GM12892 (cell line): ENCODE results near the gene TNFSF11.
"Not testable (repeated sequence)": the region's sequence is repeated elsewhere in the genome, so short reads cannot be mapped to it uniquely, and the experiment has no call there.

ENCODE experiments used
- DNase-seq: peaks from one replicate; pipeline ENCODE4 v3.0.0; 2011; ENCODE audit not compliant: insufficient read length
- FAIRE-seq: peaks from 2 replicates; lab custom pipeline; 2011; peaks lifted over from hg19 to GRCh38; lab: Jason Lieb, UNC
- POLR2A ChIP-seq: IDR thresholded peaks from 2 replicates; pipeline ENCODE4 v1.6.1; 2011; ENCODE audit warnings: low read depth, low read length, control low read depth
- POLR2AphosphoS5 ChIP-seq: IDR thresholded peaks from 2 replicates; pipeline ENCODE4 v1.6.1; 2011; ENCODE audit warnings: low read depth, low read length, control low read depth
- TAF1 ChIP-seq: IDR thresholded peaks from 2 replicates; pipeline ENCODE4 v1.6.1; 2011; ENCODE audit warnings: low read depth, mild to moderate bottlenecking, control low read depth, low read length, borderline replicate concordance

Gene TNFSF11

DNA sequence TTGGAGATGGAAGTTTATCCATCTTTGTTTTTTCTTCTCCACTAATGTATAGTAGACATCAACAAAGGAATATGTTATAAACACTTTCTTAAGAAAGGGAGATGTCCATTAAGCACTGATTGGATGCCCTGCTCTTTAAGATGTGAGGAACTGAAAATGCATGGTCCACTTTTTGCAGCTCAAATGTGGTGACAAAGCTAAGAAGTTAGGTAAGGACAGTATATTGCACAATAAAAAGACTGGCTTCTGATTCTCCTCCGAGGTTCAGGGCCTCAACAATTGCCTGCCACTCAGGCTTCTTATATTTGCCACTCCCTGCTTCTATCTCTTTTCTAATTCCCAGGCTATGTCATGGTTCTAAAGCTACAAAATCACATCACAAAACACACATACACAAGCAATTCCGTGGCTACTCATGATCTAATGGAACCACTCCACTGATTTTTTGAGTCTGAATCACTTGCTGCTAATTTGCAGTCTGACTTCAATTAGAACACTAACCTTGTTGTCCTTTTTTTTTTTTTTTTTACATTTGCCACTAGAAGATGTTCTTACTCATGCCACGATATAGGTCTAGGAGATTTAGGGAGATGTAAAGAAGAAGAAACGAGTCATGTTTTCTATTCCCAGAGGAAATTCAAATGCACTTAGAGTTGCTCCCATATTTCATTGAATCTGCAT is 29.6 kb upstream of the TNFSF11 start:
- TF ChIP-seq POLR2AphosphoS5: no peak
- TF ChIP-seq TAF1: no peak
- TF ChIP-seq POLR2A: no peak
- DNase-seq (no peak), FAIRE-seq (no peak)

DNA sequence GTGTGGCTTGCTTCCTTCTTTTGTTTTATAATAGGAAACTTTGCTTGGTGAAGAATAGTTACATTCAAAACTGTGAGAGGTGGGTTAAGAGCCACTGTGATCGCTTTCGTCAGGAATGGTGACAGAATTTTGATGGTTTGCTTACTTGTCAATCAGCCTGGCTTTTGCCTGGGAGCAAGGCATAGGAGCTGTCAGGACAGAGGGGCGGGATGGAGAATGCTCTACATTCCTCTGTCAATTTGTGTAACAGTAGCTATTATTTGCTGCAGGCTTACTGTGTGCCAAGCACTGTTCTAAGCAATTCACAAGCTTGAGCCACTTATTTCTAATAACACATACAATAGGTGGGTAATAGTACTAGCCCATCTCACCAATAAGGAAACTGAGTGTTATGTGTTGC is 28.1 kb upstream of the TNFSF11 start:
- no peak for FAIRE-seq
- DNase-seq: no peak
- TF ChIP-seq TAF1: no peak
- TF ChIP-seq POLR2AphosphoS5: no peak
- no peak for TF ChIP-seq POLR2A

DNA sequence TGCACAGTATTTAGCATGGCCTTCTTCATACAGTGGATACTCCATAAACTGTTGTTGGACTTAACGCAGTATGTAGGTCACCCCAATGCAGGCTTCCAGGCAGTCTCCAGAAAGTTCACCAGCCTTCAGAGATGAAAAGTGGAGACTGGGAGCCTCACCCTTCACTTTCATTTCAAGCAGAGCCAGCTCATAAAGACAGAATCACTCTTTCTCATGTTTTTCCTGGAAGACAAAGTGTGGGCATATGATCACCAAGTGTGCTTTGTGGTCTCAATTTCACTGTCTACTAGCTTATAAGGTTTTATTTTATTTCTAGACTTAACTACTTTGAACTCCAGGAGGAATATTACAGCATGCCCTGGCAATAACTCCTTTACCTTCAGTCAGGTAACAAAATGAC is 26.3 kb upstream of the TNFSF11 start:
- FAIRE-seq: peak; percentile 76
- no peak for TF ChIP-seq POLR2AphosphoS5
- no peak for TF ChIP-seq TAF1
- DNase-seq: no peak

DNA sequence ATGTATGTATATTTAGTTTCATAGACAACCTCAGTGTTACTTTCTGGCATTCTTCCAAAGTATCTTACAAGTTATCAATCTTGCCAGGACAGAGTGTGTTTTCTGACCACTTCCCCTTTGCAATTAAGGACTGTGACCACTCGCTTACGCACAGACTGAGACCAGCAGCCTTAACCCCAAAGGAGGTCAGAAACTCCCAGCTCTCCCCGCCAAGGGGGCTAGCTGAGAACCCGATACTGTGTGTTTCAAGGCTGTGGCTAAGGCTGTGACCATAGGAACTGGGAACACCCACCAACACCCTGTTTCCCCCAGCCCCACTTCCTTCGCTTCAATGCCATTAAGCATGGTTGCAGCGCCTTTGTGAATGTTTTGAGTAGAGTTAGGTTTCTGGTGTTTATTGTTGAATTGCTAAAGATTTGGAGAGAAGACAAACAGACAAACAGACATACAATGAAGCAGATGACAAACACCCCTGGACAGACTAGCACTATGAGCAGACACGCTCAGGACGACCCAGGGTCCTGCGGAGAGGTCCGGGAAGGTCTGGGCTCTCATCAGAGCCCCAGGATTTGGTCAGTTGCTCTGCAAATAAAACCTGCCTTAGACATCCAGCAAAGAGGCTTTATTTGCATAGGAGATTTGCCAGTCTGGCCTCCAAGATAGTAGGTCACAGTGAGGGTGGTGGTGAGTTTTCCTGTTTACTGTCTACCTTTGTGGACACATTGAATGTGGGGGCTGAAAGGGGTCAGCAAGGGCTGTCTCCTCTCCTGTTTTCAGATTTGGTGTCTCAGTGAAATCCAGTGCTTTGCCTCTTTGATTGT is 25.0 kb upstream of the TNFSF11 start:
- FAIRE-seq: peak; percentile 98
- DNase-seq: peak; percentile 42
- TF ChIP-seq POLR2A (no peak; the same call in 1 of the 2 replicates), TAF1 (0 out of 2 replicates have a peak, but pooled peaks have one; percentile 9), POLR2AphosphoS5 (0 out of 2 replicates have a peak, but pooled peaks have one; percentile 44)

DNA sequence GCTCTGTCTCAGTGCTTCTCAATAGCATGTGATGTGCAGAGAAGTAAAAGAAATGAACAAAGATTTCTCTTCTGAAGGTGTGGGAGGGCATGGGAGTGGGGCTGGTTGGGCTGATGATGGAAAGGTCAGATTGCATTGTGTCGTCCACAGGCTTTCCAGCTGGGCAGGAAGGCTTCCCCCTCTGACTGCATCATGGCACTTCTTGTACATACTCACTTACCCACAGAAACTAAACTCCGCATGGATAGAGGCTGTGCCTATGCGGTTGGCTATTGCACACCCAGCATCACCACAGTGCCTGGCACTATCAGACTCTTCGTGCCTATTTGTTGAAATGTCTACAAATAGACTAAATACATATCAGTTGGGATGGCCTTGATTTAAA is 24.4 kb upstream of the TNFSF11 start:
- TF ChIP-seq POLR2AphosphoS5 (no peak), POLR2A (no peak), TAF1 (no peak)
- DNase-seq (no peak), FAIRE-seq (no peak)

DNA sequence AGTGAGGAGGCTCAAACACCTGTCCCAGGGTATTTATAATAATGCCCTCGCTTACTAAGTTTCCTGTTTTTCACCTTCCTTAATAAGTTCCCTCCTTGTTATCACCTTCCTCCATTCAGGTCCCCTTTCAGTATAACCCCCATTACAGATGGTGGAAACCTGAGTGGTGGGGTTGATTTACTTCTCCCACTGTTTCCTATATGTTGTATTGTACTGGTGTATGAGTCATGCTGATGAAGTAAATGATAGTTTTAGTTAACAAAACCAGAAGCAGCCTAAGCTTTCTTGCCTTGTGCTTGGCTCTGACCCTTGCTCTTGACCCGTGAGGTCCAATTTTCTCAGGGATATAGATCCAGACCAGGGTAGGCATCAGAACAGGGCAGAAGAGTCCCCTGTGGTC is 22.3 kb upstream of the TNFSF11 start:
- DNase-seq (no peak), FAIRE-seq (no peak)
- no peak for TF ChIP-seq TAF1
- no peak for TF ChIP-seq POLR2AphosphoS5
- TF ChIP-seq POLR2A: no peak

DNA sequence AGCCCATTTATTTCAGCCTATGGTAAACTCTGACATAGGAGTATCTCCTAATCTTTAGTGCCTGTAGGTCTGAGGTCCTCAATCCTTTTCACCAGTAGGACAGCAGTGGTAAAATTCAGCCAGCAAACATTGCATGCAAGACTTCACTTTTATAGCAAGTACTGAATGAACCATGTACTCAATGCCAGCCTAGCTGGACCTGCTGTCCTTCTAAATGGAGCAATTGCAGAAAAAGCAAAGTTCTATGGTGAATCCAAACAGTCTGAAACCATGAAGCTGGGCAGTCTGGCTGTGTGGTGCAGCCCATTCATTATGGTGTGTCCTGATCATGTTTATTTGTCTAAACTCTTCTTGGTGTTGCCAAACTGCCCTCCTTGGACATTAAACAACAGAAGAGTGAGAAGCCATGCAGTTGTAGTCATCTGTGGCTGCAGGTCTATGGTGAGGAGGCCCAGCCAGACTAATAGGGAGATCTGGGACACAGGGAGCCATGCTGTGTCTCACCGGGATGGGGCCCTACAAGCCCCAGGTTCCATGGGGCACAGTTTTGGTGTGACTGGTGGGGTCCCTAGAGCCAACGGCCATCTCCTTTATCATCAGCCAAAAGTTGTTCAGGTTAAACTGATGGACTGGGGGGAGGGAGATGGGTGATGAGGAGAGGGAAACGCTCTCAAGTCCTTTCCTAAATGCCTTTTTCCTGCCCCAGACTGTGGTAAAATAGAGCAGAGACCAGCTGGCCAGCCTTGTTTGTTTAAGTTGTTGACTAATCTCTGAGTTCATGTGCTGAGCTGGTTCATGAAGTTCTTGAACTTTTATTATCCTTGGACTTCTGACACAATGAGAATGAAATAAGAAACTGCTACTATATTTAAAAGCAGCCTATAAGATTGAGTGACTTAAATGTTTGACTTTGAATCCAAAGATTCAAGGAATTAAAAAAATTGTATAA is 20.6 kb upstream of the TNFSF11 start:
- DNase-seq (no peak), FAIRE-seq (no peak)
- TF ChIP-seq TAF1 (no peak), POLR2A (no peak), POLR2AphosphoS5 (no peak)

DNA sequence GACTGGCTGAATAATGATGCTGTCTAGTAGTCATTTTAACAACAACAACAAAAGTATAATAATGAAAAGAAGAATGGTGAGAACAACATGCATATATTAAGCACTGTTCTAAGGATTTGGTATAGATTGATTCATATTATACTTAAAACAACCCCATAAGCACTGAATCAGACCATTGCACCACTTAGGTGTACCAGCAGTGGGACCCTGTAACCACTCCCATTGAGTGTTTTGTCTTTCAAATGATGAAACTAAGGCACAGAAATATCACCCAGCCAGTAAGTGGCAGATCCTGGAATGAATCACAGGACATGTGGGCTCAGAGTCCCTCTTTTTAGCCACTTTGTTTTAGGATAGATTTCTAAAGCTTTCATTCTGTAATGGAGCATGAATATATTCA is 14.9 kb upstream of the TNFSF11 start:
- TF ChIP-seq TAF1: no peak
- no peak for TF ChIP-seq POLR2A
- no peak for TF ChIP-seq POLR2AphosphoS5
- FAIRE-seq (no peak), DNase-seq (no peak)

DNA sequence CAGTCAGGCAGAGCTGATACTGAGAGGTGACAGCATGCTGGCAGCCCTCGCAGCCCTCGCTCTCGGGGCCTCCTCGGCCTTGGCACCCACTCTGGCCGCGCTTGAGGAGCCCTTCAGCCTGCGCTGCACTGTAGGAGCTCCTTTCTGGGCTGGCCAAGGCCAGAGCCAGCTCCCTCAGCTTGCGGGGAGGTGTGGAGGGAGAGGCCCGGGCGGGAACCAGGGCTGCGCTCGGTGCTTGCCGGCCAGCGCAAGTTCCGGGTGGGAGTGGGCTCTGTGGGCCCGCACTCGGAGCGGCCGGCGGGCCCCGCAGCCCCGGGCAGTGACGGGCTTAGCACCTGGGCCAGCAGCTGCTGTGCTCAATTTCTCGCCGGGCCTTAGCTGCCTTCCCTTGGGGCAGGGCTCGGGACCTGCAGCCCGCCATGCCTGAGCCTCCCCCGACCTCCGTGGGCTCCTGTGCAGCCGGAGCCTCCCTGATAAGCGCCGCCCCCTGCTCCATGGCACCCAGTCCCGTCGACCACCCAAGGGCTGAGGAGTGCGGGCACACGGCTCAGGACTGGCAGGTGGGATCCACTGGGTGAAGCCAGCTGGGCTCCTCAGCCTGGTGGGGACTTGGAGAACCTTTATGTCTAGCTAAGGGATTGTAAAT is 14.3 kb upstream of the TNFSF11 start:
- DNase-seq, FAIRE-seq: not testable (repeated sequence)

DNA sequence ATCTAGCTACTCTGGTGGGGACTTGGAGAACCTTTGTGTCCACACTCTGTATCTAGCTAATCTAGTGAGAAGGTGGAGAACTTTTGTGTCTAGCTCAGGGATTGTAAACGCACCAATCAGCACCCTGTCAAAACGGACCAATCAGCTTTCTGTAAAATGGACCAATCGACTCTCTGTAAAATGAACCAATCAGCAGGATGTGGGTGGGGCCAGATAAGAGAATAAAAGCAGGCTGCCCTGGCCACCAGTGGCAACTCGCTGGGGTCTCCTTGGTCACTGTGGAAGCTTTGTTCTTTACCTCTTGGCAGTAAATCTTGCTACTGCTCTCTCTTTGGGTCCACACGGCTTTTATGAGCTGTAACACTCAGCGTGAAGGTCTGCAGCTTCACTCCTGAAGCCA is 13.6 kb upstream of the TNFSF11 start:
- DNase-seq, FAIRE-seq: not testable (repeated sequence)
